HFF-Myc (cell line): ENCODE measurements around the gene TDRD9.
"Not testable (repeated sequence)": the region's sequence is repeated elsewhere in the genome, so short reads cannot be mapped to it uniquely, and the experiment has no call there.

Experiments
- DNase-seq: peaks from one replicate; pipeline ENCODE4 v3.0.0-alpha.2; 2011; ENCODE audit warnings: low read depth; ENCODE audit errors: extremely low read depth
- H3K4me3 ChIP-seq: replicated peaks from 2 replicates; pipeline ENCODE4 v1.5.1; 2011; ENCODE audit warnings: low read depth, mild to moderate bottlenecking, control low read depth, low read length
- TF ChIP-seq, protein P1 (sequence below): IDR thresholded peaks from 2 replicates; pipeline ENCODE4 v1.5.1; 2012; ENCODE audit warnings: mild to moderate bottlenecking, low read depth, low read length, control low read depth; ENCODE audit errors: missing control alignments

The TDRD9 gene

DNA sequence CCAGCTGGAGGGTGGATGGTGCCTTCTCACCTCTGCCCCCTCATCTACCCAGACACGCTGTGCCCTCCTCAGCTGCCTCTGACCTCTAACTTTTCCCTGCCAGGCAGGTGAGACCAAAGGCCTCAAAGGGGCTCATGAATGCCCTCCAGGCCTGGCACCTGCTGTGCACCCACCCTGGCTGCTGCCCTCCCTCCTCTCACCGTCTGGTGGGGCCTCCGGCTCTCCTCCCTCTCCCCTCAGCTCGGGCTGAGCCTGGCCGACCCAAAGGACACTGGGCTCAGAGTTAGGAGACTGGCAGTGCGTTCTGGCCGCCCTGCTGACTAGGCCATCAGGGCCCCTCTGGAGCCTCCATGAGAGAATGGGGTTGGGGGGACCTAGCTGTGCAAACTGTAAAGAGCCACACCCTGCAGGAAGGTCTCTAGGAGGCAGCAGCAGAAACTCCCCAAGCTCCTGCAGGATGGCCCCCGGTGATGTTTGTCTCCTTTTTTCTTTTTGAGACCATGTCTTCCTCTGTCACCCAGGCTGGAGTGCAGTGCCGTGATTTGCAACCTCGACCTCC, 40.6 kb upstream of the TDRD9 start:
- TF ChIP-seq, protein P1, sequence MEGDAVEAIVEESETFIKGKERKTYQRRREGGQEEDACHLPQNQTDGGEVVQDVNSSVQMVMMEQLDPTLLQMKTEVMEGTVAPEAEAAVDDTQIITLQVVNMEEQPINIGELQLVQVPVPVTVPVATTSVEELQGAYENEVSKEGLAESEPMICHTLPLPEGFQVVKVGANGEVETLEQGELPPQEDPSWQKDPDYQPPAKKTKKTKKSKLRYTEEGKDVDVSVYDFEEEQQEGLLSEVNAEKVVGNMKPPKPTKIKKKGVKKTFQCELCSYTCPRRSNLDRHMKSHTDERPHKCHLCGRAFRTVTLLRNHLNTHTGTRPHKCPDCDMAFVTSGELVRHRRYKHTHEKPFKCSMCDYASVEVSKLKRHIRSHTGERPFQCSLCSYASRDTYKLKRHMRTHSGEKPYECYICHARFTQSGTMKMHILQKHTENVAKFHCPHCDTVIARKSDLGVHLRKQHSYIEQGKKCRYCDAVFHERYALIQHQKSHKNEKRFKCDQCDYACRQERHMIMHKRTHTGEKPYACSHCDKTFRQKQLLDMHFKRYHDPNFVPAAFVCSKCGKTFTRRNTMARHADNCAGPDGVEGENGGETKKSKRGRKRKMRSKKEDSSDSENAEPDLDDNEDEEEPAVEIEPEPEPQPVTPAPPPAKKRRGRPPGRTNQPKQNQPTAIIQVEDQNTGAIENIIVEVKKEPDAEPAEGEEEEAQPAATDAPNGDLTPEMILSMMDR: no peak
- H3K4me3 ChIP-seq: no peak overlapping the region
- DNase-seq: no peak

DNA sequence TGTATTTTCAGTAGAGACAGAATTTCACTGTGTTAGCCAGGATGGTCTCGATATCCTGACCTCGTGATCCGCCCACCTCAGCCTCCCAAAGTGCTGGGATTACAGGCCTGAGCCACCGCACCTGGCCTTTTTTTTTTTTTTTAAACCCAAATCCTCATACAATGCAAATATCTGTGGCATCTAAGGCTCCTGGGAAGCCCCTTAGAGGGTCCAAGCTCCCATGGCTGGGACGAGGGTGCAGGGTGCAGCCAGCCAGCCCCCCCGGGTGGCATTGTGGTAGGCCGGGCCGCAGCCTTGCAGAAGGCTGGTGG, 39.3 kb upstream of the TDRD9 start:
- not testable (repeated sequence) for H3K4me3 ChIP-seq, DNase-seq

DNA sequence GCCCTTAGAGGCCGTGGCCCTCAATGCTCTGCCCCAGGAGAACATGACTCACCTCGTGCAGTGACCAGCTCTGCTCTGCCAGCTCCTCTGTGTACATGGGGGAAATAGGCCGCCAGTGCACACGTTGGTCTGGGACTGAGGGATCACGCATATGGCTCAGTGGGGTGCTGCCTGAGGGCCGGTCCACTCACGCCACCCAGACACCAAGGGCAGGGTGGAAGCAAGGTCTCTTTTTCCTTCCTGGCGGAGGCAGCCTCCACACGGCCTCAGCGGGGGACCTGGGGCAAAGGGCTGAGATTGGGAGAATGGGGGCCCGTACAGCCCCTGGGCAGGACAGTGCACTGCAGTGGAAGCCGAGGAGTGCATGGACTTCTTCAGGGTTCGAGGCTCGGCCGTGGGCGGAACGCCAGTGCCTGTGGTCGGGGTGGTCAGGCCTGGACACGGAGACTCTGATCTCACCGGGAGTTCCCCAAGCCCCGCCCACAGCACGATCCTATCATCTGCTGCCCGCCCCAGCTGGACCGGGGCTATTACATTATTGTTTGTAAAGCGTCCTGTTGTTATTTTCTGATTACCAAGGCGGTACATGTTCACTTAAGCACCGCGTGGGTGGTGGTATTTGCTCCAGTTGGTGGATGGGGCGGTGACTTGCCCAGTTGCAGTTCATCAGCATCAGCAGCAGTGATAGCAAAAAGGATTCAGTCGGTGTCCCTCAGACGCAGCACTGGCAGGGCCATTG, 38.8 kb upstream of the TDRD9 start:
- TF ChIP-seq, protein P1: no peak
- H3K4me3 ChIP-seq: no peak overlapping the region
- no peak for DNase-seq

DNA sequence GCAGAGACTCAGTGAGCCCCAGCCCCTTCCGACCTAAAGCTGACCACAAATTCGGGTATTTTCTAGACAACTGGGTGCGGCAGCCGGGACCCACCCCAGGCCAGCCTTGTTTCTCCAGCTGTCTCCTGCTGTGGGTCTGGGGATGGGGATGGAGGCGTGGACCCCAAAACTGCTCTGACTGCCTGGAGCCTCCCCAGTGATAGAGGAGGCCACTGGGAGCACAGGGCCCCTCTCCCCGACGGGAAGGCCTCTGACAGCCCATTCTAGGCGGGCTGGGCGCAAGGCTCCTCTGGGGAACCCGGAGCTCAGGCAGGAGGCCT, 38.2 kb upstream of the TDRD9 start:
- TF ChIP-seq, protein P1: no peak
- H3K4me3 ChIP-seq: no peak overlapping the region
- no peak for DNase-seq

DNA sequence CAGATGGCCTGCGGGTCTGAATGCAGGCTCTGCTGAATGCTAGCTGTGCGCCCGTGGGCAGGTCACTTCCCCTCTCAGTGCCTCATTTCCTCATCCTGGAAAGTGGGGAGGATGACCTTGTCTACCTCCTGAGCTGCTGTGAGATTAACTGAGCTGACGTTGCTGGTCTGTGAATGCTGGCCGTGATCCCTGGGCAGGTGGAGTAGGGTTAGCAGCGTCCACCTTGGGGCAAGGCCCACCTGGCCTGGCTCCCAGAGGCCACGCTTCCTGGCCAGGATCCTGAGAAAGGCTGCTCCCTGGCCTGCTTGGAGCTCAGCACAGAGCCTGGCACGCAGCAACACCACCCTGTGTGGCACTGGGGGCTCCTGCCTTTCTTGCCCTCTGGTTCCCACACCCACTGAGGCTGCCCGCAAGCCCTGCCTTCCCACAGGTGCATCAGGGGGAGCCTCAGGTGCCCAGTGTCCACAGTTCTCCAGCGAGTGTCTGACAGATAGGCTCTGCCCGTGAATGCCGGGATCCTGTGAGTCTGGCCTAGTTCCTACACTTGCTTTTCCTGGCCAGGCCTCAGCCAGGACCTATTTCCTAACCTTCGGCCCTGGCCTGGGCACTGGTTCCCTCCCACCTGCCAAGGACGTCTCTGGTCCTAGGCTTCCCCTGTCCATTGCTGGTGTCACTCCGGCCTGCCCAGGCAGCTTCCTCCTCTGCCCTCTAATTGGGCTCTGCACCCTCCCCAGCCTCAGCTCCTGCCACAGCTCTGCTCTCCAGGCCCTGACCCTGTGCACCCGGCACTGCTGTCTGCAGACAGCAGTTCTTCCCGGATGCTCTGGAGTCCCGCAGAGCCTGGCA, 37.2 kb upstream of the TDRD9 start:
- DNase-seq: no peak
- TF ChIP-seq, protein P1: no peak
- H3K4me3 ChIP-seq: no peak overlapping the region

DNA sequence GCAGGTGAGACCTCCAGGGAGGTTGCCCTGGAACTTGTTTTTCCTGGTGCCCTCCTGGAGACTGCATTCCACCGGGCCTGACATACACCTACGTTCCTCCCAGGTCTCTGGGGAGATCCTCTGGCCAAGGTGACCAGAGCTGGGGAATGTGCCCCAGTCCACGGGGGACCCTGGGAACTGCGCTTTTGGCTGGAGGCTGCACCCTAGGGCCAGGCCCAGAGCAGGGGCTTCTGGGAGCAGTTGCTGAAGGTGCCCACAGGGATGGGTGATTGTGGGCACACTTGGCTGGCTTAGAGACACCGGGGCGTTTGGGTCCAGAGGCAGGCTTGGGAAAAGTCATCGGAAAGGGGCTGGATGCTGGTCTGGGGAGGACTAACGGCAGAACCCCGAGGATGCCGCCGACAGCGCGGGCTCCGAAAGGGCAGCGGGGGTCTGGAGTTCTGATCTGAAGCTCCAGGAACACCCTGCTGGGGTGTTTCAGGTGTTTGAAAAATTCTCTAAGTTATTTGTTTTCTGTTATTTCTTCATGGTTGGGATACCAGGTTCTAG, 36.5 kb upstream of the TDRD9 start:
- DNase-seq: no peak
- no peak overlapping the region for H3K4me3 ChIP-seq
- TF ChIP-seq, protein P1: no peak

DNA sequence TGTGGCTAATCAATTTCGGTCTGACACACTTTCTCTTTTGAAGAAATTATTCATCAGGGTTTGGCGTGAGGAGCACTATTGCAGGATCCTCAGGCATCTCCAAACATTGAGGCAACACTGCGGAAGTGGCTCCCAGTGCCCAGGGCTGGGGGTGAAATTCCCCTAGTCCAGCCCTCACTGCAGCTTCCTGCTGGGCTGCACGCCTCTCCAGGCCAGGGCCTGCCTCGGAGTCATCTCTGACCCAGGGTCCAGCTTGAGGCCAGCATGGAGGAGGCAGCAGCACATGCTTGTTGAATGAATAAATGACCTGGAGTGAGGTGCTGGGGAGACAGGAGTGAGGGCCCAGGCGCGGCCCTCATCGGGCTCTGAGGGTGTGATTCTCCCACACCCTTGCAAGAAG, 36.0 kb upstream of the TDRD9 start:
- DNase-seq: no peak
- TF ChIP-seq, protein P1: no peak
- H3K4me3 ChIP-seq: no peak overlapping the region
